PC-3 (cell line): ENCODE measurements around the gene IFI44L. TPM values are rescaled to one million over a fixed set of nuclear protein-coding genes. Genes with fewer than 3 reads are reported as not detected.
A peak's percentile ranks its signal among the peaks of the same experiment; 100 is the strongest.

Source experiments
- ATAC-seq: fragments of 200-7000 bp; cut with Tn5 transposase; 2 replicates; pipeline ENCODE4 v1.9.1; 2020; ENCODE audit warnings: mild to moderate bottlenecking, moderate library complexity
- BruUV-seq: library from RNA; stranded (reverse); fragments of 400-500 nt; replicated peaks from 2 replicates; lab custom pipeline; 2021; lab: Mats Ljungman, UMichigan
- CTCF ChIA-PET: fragments of 300-600 bp; sonication (Branson Sonifier 250); formaldehyde crosslinking; loops from one replicate; lab custom pipeline; 2022; ENCODE audit warnings: antibody characterized with exemption; lab: Charles Lee
- POLR2A ChIA-PET: fragments of 300-600 bp; sonication (Branson Sonifier 250); formaldehyde crosslinking; loops from one replicate; lab custom pipeline; 2022; ENCODE audit warnings: antibody characterized with exemption; ENCODE audit not compliant: unreplicated experiment; lab: Charles Lee
- DNase-seq: peaks from one replicate; pipeline ENCODE4 v3.0.0-alpha.2; 2015
- H2AFZ ChIP-seq: fragments of 300-600 bp; sonication (generic); 2 replicates; pipeline ENCODE4 v1.6.0; 2016; ENCODE audit warnings: antibody characterized with exemption, low read length
- H3F3A ChIP-seq: fragments of 300-600 bp; sonication (generic); one replicate; pipeline ENCODE4 v1.6.0; 2017; ENCODE audit warnings: antibody characterized with exemption, low read length, control low read depth, mild to moderate bottlenecking; ENCODE audit not compliant: unreplicated experiment
- H3K27ac ChIP-seq: fragments of 300-600 bp; sonication (generic); 2 replicates; pipeline ENCODE4 v1.5.1; 2016; ENCODE audit warnings: mild to moderate bottlenecking, low read length
- H3K27me3 ChIP-seq: fragments of 300-600 bp; sonication (generic); 2 replicates; pipeline ENCODE4 v1.6.1; 2016; ENCODE audit warnings: low read length, mixed read lengths
- H3K36me3 ChIP-seq: fragments of 300-600 bp; sonication (generic); 2 replicates; pipeline ENCODE4 v1.6.1; 2016; ENCODE audit warnings: low read depth, mixed run types, low read length, mixed read lengths
- H3K4me1 ChIP-seq: fragments of 300-600 bp; sonication (generic); 2 replicates; pipeline ENCODE4 v1.5.1; 2016; ENCODE audit warnings: low read length; ENCODE audit not compliant: insufficient read depth
- H3K4me2 ChIP-seq: fragments of 300-600 bp; sonication (generic); 2 replicates; pipeline ENCODE4 v1.6.0; 2016; ENCODE audit warnings: low read length
- H3K4me3 ChIP-seq: fragments of 300-600 bp; sonication (generic); 2 replicates; pipeline ENCODE4 v1.5.1; 2016; ENCODE audit warnings: mild to moderate bottlenecking, low read length, mixed read lengths
- H3K79me2 ChIP-seq: fragments of 300-600 bp; sonication (generic); 2 replicates; pipeline ENCODE4 v1.6.1; 2017; ENCODE audit warnings: low read length, mixed read lengths
- H3K9ac ChIP-seq: fragments of 300-600 bp; sonication (generic); 2 replicates; pipeline ENCODE4 v1.6.0; 2016; ENCODE audit warnings: mild to moderate bottlenecking, low read length
- H3K9me2 ChIP-seq: fragments of 300-600 bp; sonication (generic); replicated peaks from 2 replicates; pipeline ENCODE4 v1.6.1; 2016; ENCODE audit warnings: mixed run types, low read length, mixed read lengths
- H3K9me3 ChIP-seq: fragments of 300-600 bp; sonication (generic); 2 replicates; pipeline ENCODE4 v1.6.1; 2016; ENCODE audit warnings: low read length, mixed read lengths
- H4K20me1 ChIP-seq: fragments of 300-600 bp; sonication (generic); 2 replicates; pipeline ENCODE4 v1.6.1; 2016; ENCODE audit warnings: low read length, mixed read lengths
- EZH2 ChIP-seq: fragments of 300-600 bp; sonication (generic); IDR thresholded peaks from one replicate; pipeline ENCODE4 v1.6.1; 2017; ENCODE audit warnings: antibody characterized with exemption, mild to moderate bottlenecking, low read length; ENCODE audit not compliant: unreplicated experiment
- EZH2phosphoT487 ChIP-seq: fragments of 300-600 bp; sonication (generic); IDR thresholded peaks from 2 replicates; pipeline ENCODE4 v1.6.1; 2018; ENCODE audit warnings: mild to moderate bottlenecking, antibody characterized with exemption, low read length, borderline replicate concordance
- intact Hi-C: fragments of 100-400 bp; cut with micrococcal nuclease; formaldehyde crosslinking; loops from 2 replicates; pipeline ENCODE4 v1.9.0; 2023
- total RNA-seq: library from RNA; depleted of rRNA; stranded (reverse); fragments of >200 nt; gene quantifications from 2 replicates; pipeline ENCODE4 v1.2.3, GENCODE V29; 2014
- TF ChIP-seq, protein P1 (sequence below): fragments of 300-600 bp; sonication (generic); conservative IDR thresholded peaks from 2 replicates; pipeline ENCODE4 v1.5.1; 2017; ENCODE audit warnings: antibody characterized with exemption, low read depth, mild to moderate bottlenecking, low read length

Gene IFI44L
- total RNA-seq, 1 experiment from 2014 or later, result 5.5 TPM

DNA sequence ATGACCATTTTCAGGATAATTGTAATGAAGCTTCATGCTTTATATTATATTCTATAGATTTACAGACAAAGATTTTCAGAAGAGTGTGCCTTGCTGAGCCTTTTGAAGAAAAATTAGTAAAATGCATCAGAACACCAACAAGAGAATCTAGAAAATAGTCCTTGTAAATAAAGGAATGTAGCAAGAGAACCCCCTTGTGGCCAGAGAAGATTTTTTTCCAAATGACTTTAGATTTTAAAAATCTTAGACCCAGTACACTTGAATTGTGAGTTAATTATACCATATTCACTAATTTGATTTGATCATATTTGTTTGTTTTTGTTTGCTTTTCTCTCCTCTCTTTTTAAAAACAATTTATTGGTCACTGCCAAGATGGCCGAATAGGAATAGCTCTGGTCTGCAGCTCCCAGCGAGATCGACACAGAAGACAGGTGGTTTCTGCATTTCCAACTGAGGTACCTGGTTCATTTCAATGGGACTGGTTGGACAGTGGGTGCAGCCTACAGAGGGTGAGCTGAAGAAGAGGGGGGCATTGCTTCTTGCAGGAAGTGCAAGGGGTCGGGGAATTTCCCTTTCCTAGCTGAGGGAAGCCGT lies 12.8 kb upstream of the IFI44L start:
- H3K9me2 ChIP-seq, result no peaks in the 10 kb centered on the region
- peak overlapping the region; percentile 8; the same call in 1 of the 2 replicates for H3K9ac ChIP-seq
- H3K4me3 ChIP-seq, result no peak overlapping the region
- peak overlapping the region; percentile 57 for H3K27ac ChIP-seq
- ChIA-PET POLR2A (no interaction called here), CTCF (interaction anchor here (0.6 kb wide), 1 partner anchor 462 kb away, joined by 3 read pairs; no protein-coding TSS in a partner anchor)
- peaks cover 22% of the 10 kb centered on the region for H3K4me1 ChIP-seq
- no peak for TF ChIP-seq EZH2
- TF ChIP-seq, protein P1, sequence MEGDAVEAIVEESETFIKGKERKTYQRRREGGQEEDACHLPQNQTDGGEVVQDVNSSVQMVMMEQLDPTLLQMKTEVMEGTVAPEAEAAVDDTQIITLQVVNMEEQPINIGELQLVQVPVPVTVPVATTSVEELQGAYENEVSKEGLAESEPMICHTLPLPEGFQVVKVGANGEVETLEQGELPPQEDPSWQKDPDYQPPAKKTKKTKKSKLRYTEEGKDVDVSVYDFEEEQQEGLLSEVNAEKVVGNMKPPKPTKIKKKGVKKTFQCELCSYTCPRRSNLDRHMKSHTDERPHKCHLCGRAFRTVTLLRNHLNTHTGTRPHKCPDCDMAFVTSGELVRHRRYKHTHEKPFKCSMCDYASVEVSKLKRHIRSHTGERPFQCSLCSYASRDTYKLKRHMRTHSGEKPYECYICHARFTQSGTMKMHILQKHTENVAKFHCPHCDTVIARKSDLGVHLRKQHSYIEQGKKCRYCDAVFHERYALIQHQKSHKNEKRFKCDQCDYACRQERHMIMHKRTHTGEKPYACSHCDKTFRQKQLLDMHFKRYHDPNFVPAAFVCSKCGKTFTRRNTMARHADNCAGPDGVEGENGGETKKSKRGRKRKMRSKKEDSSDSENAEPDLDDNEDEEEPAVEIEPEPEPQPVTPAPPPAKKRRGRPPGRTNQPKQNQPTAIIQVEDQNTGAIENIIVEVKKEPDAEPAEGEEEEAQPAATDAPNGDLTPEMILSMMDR, result peak; percentile 78
- H3F3A ChIP-seq, result no peaks in the 10 kb centered on the region
- 0 out of 2 replicates have a peak overlapping the region, but pooled peaks have one; percentile 2 for H3K4me2 ChIP-seq
- intact Hi-C loops, result loop anchor here (1.0 to 5.0 kb wide), 7 partner anchors 105 to 476 kb away; no protein-coding TSS in a partner anchor
- DNase-seq (peak; percentile 69), ATAC-seq (peak; percentile 64)
- no peaks in the 10 kb centered on the region for H4K20me1 ChIP-seq
- peak overlapping the region; percentile 45; the same call in 1 of the 2 replicates for H2AFZ ChIP-seq
- no peaks in the 10 kb centered on the region for H3K9me3 ChIP-seq
- BruUV-seq, result no TSS peak
- no peaks in the 10 kb centered on the region for H3K79me2 ChIP-seq
- H3K27me3 ChIP-seq, result no peaks in the 10 kb centered on the region
- no peaks in the 10 kb centered on the region for H3K36me3 ChIP-seq

DNA sequence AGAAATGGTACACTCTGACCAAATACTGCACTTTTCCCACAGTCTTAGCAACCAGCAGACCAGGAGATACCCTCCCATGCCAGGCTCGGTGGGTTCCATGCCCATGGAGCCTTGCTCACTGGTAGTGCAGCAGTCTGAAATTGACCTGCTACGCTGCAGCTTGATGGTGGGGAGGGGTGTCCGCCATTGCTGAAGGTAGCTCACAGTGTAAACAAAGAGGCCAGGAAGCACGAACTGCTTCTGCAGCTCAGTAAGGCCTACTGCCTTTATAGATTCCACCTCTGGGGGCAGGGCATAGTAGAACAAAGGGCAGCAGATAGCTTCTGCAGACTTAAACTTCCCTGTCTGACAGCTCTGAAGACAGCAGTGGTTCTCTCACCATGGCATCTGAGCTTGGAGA lies 12.3 kb upstream of the IFI44L start:
- no peaks in the 10 kb centered on the region for H3K79me2 ChIP-seq
- TF ChIP-seq, protein P1, result no peak
- no peak for TF ChIP-seq EZH2
- CTCF ChIA-PET, result no interaction called here
- no peak overlapping the region for H3K4me3 ChIP-seq
- H3K9me2 ChIP-seq, result no peaks in the 10 kb centered on the region
- no TSS peak for BruUV-seq
- ATAC-seq (peak; percentile 39), DNase-seq (no peak)
- no peak overlapping the region for H3K4me2 ChIP-seq
- H3F3A ChIP-seq, result no peaks in the 10 kb centered on the region
- H3K27ac ChIP-seq, result no peak overlapping the region
- POLR2A ChIA-PET, result no interaction called here
- no peak overlapping the region for H2AFZ ChIP-seq
- intact Hi-C loops, result loop anchor here (1.0 to 5.0 kb wide), 7 partner anchors 106 to 477 kb away; no protein-coding TSS in a partner anchor
- no peaks in the 10 kb centered on the region for H3K36me3 ChIP-seq
- no peak overlapping the region for H3K9ac ChIP-seq
- no peaks in the 10 kb centered on the region for H3K27me3 ChIP-seq
- no peaks in the 10 kb centered on the region for H4K20me1 ChIP-seq
- no peaks in the 10 kb centered on the region for H3K9me3 ChIP-seq
- H3K4me1 ChIP-seq, result peaks cover 22% of the 10 kb centered on the region

- peaks cover 24% of the 10 kb centered on the region for H3K4me1 ChIP-seq
- ChIA-PET CTCF (interaction anchor here (0.5 to 0.8 kb wide), 5 partner anchors 10 to 134 kb away, joined by 3 to 5 read pairs (median 4); no protein-coding TSS in a partner anchor), POLR2A (no interaction called here)
- ATAC-seq, result peak; percentile 59
- H3F3A ChIP-seq, result no peaks in the 10 kb centered on the region
- no peaks in the 10 kb centered on the region for H3K79me2 ChIP-seq
- H3K9me2 ChIP-seq, result no peaks in the 10 kb centered on the region
- no peak overlapping the region for H3K27ac ChIP-seq
- no peak for TF ChIP-seq EZH2phosphoT487
- TF ChIP-seq EZH2, result no peak
- TF ChIP-seq, protein P1, result peak; percentile 90
- no peak overlapping the region for H3K4me3 ChIP-seq
- no peaks in the 10 kb centered on the region for H3K36me3 ChIP-seq
- peak; percentile 91 for DNase-seq
- intact Hi-C loops, result loop anchor here (1.0 to 2.0 kb wide), 2 partner anchors 59 to 579 kb away; no protein-coding TSS in a partner anchor
- H3K4me2 ChIP-seq, result peak overlapping the region; percentile 9; the same call in 1 of the 2 replicates
- H3K9me3 ChIP-seq, result no peaks in the 10 kb centered on the region
- H2AFZ ChIP-seq, result peak overlapping the region; percentile 49
- H3K9ac ChIP-seq, result no peak overlapping the region
- H3K27me3 ChIP-seq, result no peaks in the 10 kb centered on the region
- H4K20me1 ChIP-seq, result no peaks in the 10 kb centered on the region
- no TSS peak for BruUV-seq
Observed at GRCh38 chr1:78617615-78618026, 2.6 kb upstream of the IFI44L start.
